H1 (cell line): ENCODE results near the gene PLPP2. TPM values are rescaled to one million over a fixed set of nuclear protein-coding genes. Genes with fewer than 3 reads are reported as not detected.

Source experiments
- CTCF ChIA-PET: fragments of 300-600 bp; sonication (Branson Sonifier 250); formaldehyde crosslinking; loops from one replicate; lab custom pipeline; 2021; ENCODE audit not compliant: partially characterized antibody; lab: Charles Lee
- POLR2A ChIA-PET: fragments of 300-600 bp; sonication (Branson Sonifier 250); formaldehyde crosslinking; loops from one replicate; lab custom pipeline; 2021; ENCODE audit warnings: inconsistent platforms; ENCODE audit not compliant: partially characterized antibody; lab: Charles Lee
- DNase-seq, 2 experiments: peaks; one replicate each; pipeline versions ENCODE4 v3.0.0 to v3.0.0-alpha.2; 2010 to 2022; ENCODE audit warnings: low spot score in 2 of 2, low read depth in 1 of 2, mixed read lengths in 1 of 2
- FAIRE-seq: peaks from 2 replicates; lab custom pipeline; 2011; peaks lifted over from hg19 to GRCh38; lab: Jason Lieb, UNC
- H2AFZ ChIP-seq: 2 replicates; pipeline ENCODE4 v1.8.1; 2012; ENCODE audit warnings: low read length, inconsistent platforms
- H2AK5ac ChIP-seq: 2 replicates; pipeline ENCODE4 v1.6.1; 2013; ENCODE audit warnings: low read depth, low read length
- H2BK120ac ChIP-seq: replicated peaks from 2 replicates; pipeline ENCODE3; 2013; ENCODE audit warnings: low read depth, low read length, inconsistent platforms
- H2BK12ac ChIP-seq: 2 replicates; pipeline ENCODE4 v1.6.1; 2013; ENCODE audit warnings: low read depth, low read length
- H2BK15ac ChIP-seq: 2 replicates; pipeline ENCODE4 v1.6.1; 2013; ENCODE audit warnings: low read length
- H2BK20ac ChIP-seq: 2 replicates; pipeline ENCODE4 v1.6.1; 2013; ENCODE audit warnings: low read length
- H2BK5ac ChIP-seq: 2 replicates; pipeline ENCODE4 v1.6.1; 2013; ENCODE audit warnings: low read depth, low read length
- H3K14ac ChIP-seq: 2 replicates; pipeline ENCODE4 v1.6.1; 2013; ENCODE audit warnings: inconsistent platforms; ENCODE audit not compliant: insufficient read length
- H3K18ac ChIP-seq: 2 replicates; pipeline ENCODE4 v1.6.1; 2013; ENCODE audit warnings: low read length; ENCODE audit errors: extremely low read depth
- H3K23ac ChIP-seq: 2 replicates; pipeline ENCODE4 v1.6.1; 2013; ENCODE audit warnings: inconsistent platforms; ENCODE audit not compliant: insufficient read length
- H3K23me2 ChIP-seq: 2 replicates; pipeline ENCODE4 v1.6.1; 2013; ENCODE audit warnings: low read depth, low read length
- H3K27ac ChIP-seq: 2 replicates; pipeline ENCODE4 v1.6.1; 2011; ENCODE audit warnings: low read depth, low read length, inconsistent platforms
- H3K27me3 ChIP-seq, 4 experiments: replicated peaks in 1 of 4; 1 replicate in 1 of 4; 2 replicates in 3 of 4; pipeline versions ENCODE4 v1.6.1 to v1.8.1; 2011 to 2013; ENCODE audit warnings: low read length in 3 of 4, mild to moderate bottlenecking in 3 of 4, inconsistent platforms in 2 of 4, mixed read lengths in 2 of 4, moderate library complexity in 1 of 4; ENCODE audit not compliant: control insufficient read depth in 3 of 4, insufficient read depth in 3 of 4; ENCODE audit errors: extremely low read depth in 1 of 4
- H3K36me3 ChIP-seq, 4 experiments: 2 replicates each; pipeline versions ENCODE4 v1.6.1 to v1.8.1; 2011 to 2013; ENCODE audit warnings: mild to moderate bottlenecking in 4 of 4, low read length in 3 of 4, moderate library complexity in 2 of 4, control low read depth in 1 of 4, inconsistent platforms in 1 of 4; ENCODE audit not compliant: insufficient read depth in 4 of 4, control insufficient read depth in 2 of 4
- H3K4ac ChIP-seq: replicated peaks from 2 replicates; pipeline ENCODE3; 2013; ENCODE audit warnings: low read length, low read depth, mixed read lengths, inconsistent platforms; ENCODE audit not compliant: insufficient read length
- H3K4me1 ChIP-seq, 4 experiments: replicated peaks in 1 of 4; 1 replicate in 1 of 4; 2 replicates in 3 of 4; pipeline versions ENCODE4 v1.6.1 to v1.8.1; 2011 to 2013; ENCODE audit warnings: low read length in 3 of 4, inconsistent platforms in 2 of 4, mixed read lengths in 1 of 4; ENCODE audit not compliant: insufficient read depth in 4 of 4, control insufficient read depth in 3 of 4
- H3K4me2 ChIP-seq, 2 experiments: 2 replicates each; pipeline versions ENCODE4 v1.6.1 to v1.8.1; 2011 to 2013; ENCODE audit warnings: low read depth in 2 of 2, low read length in 2 of 2, control low read depth in 1 of 2, inconsistent platforms in 1 of 2, mild to moderate bottlenecking in 1 of 2; ENCODE audit not compliant: insufficient read depth in 1 of 2
- H3K4me3 ChIP-seq, 4 experiments: fragments of 200-600, 300-600 bp in 1 of 4; sonication (generic), shearing (Covaris generic), sonication (Bioruptor Twin) in 1 of 4; 2 replicates each; pipeline versions ENCODE4 v1.5.1 to v1.8.1; 2011 to 2016; ENCODE audit warnings: low read length in 4 of 4, low read depth in 3 of 4, control low read depth in 2 of 4, inconsistent platforms in 2 of 4, mild to moderate bottlenecking in 2 of 4, mixed read lengths in 1 of 4, moderate library complexity in 1 of 4; ENCODE audit not compliant: insufficient read depth in 2 of 4; ENCODE audit errors: extremely low read depth in 1 of 4
- H3K56ac ChIP-seq: replicated peaks from 2 replicates; pipeline ENCODE3; 2013; ENCODE audit warnings: low read depth, mild to moderate bottlenecking, mixed read lengths, low read length, inconsistent platforms; ENCODE audit not compliant: insufficient read length
- H3K79me1 ChIP-seq: 2 replicates; pipeline ENCODE4 v1.6.1; 2013; ENCODE audit warnings: low read depth, low read length, control low read depth
- H3K79me2 ChIP-seq, 2 experiments: 2 replicates each; pipeline versions ENCODE4 v1.6.1 to v1.8.1; 2012 to 2013; ENCODE audit warnings: low read length in 2 of 2, mild to moderate bottlenecking in 2 of 2, inconsistent platforms in 1 of 2; ENCODE audit not compliant: insufficient read depth in 2 of 2, control insufficient read depth in 1 of 2
- H3K9ac ChIP-seq, 4 experiments: replicated peaks in 1 of 4; 1 replicate in 1 of 4; 2 replicates in 3 of 4; pipeline versions ENCODE4 v1.6.1 to v1.8.1; 2011 to 2013; ENCODE audit warnings: low read depth in 3 of 4, low read length in 3 of 4, control low read depth in 2 of 4, mild to moderate bottlenecking in 2 of 4, moderate library complexity in 2 of 4, inconsistent platforms in 1 of 4; ENCODE audit errors: extremely low read depth in 1 of 4
- H3K9me3 ChIP-seq, 2 experiments: 2 replicates each; pipeline versions ENCODE4 v1.6.1 to v1.8.1; 2012 to 2013; ENCODE audit warnings: mild to moderate bottlenecking in 2 of 2, moderate library complexity in 2 of 2, control low read depth in 1 of 2, inconsistent platforms in 1 of 2, low read depth in 1 of 2, low read length in 1 of 2, mixed read lengths in 1 of 2; ENCODE audit not compliant: insufficient read depth in 2 of 2
- H4K20me1 ChIP-seq, 2 experiments: replicated peaks in 1 of 2; 2 replicates each; pipeline versions ENCODE3 to v1.8.1; 2011 to 2013; ENCODE audit warnings: inconsistent platforms in 2 of 2, low read length in 2 of 2, mild to moderate bottlenecking in 1 of 2; ENCODE audit not compliant: insufficient read depth in 2 of 2, control insufficient read depth in 1 of 2
- H4K5ac ChIP-seq: 2 replicates; pipeline ENCODE4 v1.6.1; 2013; ENCODE audit warnings: low read length, low read depth, mixed read lengths, inconsistent platforms; ENCODE audit not compliant: insufficient read length
- H4K8ac ChIP-seq: 2 replicates; pipeline ENCODE4 v1.8.0; 2013; ENCODE audit warnings: mild to moderate bottlenecking, moderate library complexity, low read length, inconsistent platforms; ENCODE audit not compliant: insufficient read depth; ENCODE audit errors: extremely low read depth
- H4K91ac ChIP-seq: replicated peaks from 2 replicates; pipeline ENCODE3; 2013; ENCODE audit warnings: low read length, mixed read lengths, inconsistent platforms; ENCODE audit not compliant: insufficient read length
- EGR1 ChIP-seq: IDR thresholded peaks from 2 replicates; pipeline ENCODE4 v1.6.1; 2011; ENCODE audit warnings: low read depth, low read length, borderline replicate concordance
- EZH2 ChIP-seq: fragments of 200-600 bp; sonication (generic); IDR thresholded peaks from 2 replicates; pipeline ENCODE4 v1.7.1; 2012; ENCODE audit warnings: low read depth, mild to moderate bottlenecking, moderate library complexity, low read length, inconsistent platforms; ENCODE audit not compliant: severe bottlenecking
- GABPA ChIP-seq: IDR thresholded peaks from 2 replicates; pipeline ENCODE4 v1.6.1; 2011; ENCODE audit warnings: mild to moderate bottlenecking, low read length, moderate library complexity, borderline replicate concordance; ENCODE audit not compliant: insufficient read depth
- HDAC2 ChIP-seq, 2 experiments: fragments of 300-600 bp in 1 of 2; sonication (generic) in 1 of 2; IDR thresholded peaks; 2 replicates each; pipeline ENCODE4 v1.6.1; 2011 to 2012; ENCODE audit warnings: low read depth in 2 of 2, low read length in 2 of 2, mild to moderate bottlenecking in 2 of 2, moderate library complexity in 2 of 2, borderline replicate concordance in 1 of 2, inconsistent platforms in 1 of 2
- JUN ChIP-seq: IDR thresholded peaks from 2 replicates; pipeline ENCODE4 v1.6.1; 2011; ENCODE audit warnings: low read depth, mild to moderate bottlenecking, improper control_type of control experiment, low read length
- POLR2AphosphoS5 ChIP-seq: IDR thresholded peaks from 2 replicates; pipeline ENCODE4 v1.6.1; 2011; ENCODE audit warnings: low read depth, low read length
- RAD21 ChIP-seq, 2 experiments: IDR thresholded peaks in 1 of 2; conservative IDR thresholded peaks in 1 of 2; 2 replicates each; pipeline ENCODE4 v1.6.1; 2011; ENCODE audit warnings: low read depth in 2 of 2, low read length in 2 of 2, improper control_type of control experiment in 1 of 2, inconsistent platforms in 1 of 2, mild to moderate bottlenecking in 1 of 2, moderate library complexity in 1 of 2
- SP2 ChIP-seq: IDR thresholded peaks from 2 replicates; pipeline ENCODE4 v1.6.1; 2012; ENCODE audit warnings: mild to moderate bottlenecking, low read length, inconsistent platforms
- SP4 ChIP-seq: IDR thresholded peaks from 2 replicates; pipeline ENCODE4 v1.6.1; 2012; ENCODE audit warnings: low read length, inconsistent platforms
- SRF ChIP-seq: IDR thresholded peaks from 2 replicates; pipeline ENCODE4 v1.6.1; 2011; ENCODE audit warnings: mild to moderate bottlenecking, low read depth, low read length, moderate library complexity
- TAF7 ChIP-seq: optimal IDR thresholded peaks from 2 replicates; pipeline ENCODE3; 2011; ENCODE audit warnings: low read depth, mild to moderate bottlenecking, inconsistent platforms, low read length, moderate library complexity, borderline replicate concordance
- TBP ChIP-seq: IDR thresholded peaks from 2 replicates; pipeline ENCODE4 v1.6.1; 2011; ENCODE audit warnings: low read depth, low read length, improper control_type of control experiment
- WGBS, 2 experiments: shearing (Covaris generic) in 1 of 2; methylation state at CpG; one replicate each; pipeline versions ENCODE4 v1.1.6 to v1.1.7; 2013 to 2015; ENCODE audit warnings: low lambda C conversion rate in 2 of 2, mixed read lengths in 2 of 2, inconsistent platforms in 1 of 2, low coverage in 1 of 2, missing lambda C conversion rate in 1 of 2; ENCODE audit not compliant: insufficient replicate concordance in 2 of 2, insufficient coverage in 1 of 2, insufficient read length in 1 of 2; ENCODE audit errors: extremely low coverage in 1 of 2, missing lambda C conversion rate in 1 of 2; 5-methylcytosine and 5-hydroxymethylcytosine counted together
- polyA plus RNA-seq, 7 experiments: library from polyadenylated mRNA; depleted of rRNA in 3 of 7; stranded (reverse) in 5 of 7; unstranded in 2 of 7; fragments of >200 nt in 5 of 7; fragments of 200-250 nt in 2 of 7; gene quantifications; 1 replicate in 5 of 7; 2 replicates in 1 of 7; 4 replicates in 1 of 7; pipeline versions ENCODE4 v1.2.1 to v1.2.3, GENCODE V29; 2011 to 2013; ENCODE audit warnings: missing spikeins in 2 of 7, mixed read lengths in 2 of 7
- total RNA-seq: library from RNA; stranded (reverse); fragmentation: NEBNext Ultra II Directional; extraction: Animal tissue kit (Norgen Biotek cat#: 25700); gene quantifications from 2 replicates; pipeline ENCODE4 v1.2.1, GENCODE V29; 2021

PLPP2 gene
- total and polyA plus RNA-seq, 2 of the 8 experiments (the other 6 are each of a cell fraction or from before 2014, with no cell fraction given) = 101 to 195 TPM

DNA sequence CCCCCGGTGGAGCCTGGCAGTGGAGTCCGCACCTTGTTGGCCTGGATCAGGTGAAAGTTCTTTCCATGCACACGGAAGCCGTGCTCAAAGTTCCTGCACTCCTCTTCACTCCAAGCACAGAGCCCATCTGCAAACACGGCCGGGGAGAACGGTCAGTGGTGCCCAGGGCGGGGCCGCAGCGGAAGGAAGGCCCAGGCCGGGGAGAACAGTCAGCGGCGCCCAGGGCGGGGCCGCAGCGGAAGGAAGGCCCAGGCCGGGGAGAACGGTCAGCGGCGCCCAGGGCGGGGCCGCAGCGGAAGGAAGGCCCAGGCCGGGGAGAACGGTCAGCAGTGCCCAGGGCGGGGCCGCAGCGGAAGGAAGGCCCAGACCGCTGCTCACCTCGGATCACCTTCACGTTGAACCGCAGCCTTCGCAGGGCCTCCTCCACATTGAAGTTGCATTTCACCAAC lies 20.6 kb upstream of the PLPP2 start:
- Histone ChIP-seq H2BK120ac (no peak overlapping the region), H3K9me3 (no peaks in the 10 kb centered on the region), H3K4me2 (no peak overlapping the region), H3K36me3 (peaks cover 8 to 39% (median 27%) of the 10 kb centered on the region in 4 experiments; a peak in 7 of 8 replicates), H3K14ac (no peak overlapping the region), H2BK5ac (no peak overlapping the region), H3K23me2 (no peaks in the 10 kb centered on the region), H2AK5ac (no peak overlapping the region), H4K91ac (no peak overlapping the region), H4K20me1 (peaks cover 10 to 28% of the 10 kb centered on the region in 2 experiments), H3K27me3 (no peaks in the 10 kb centered on the region), H3K23ac (no peak overlapping the region), H3K4me3 (no peak overlapping the region), H3K27ac (no peak overlapping the region), H2BK15ac (no peak overlapping the region), H2AFZ (no peak overlapping the region), H2BK12ac (no peak overlapping the region), H3K4ac (no peak overlapping the region), H3K79me1 (peaks cover 7% of the 10 kb centered on the region), H2BK20ac (no peak overlapping the region), H3K56ac (no peak overlapping the region), H3K18ac (no peak overlapping the region), H4K5ac (no peak overlapping the region), H4K8ac (no peak overlapping the region), H3K79me2 (peaks cover 0 to 9% of the 10 kb centered on the region in 2 experiments; a peak in 1 of 4 replicates), H3K4me1 (no peaks in the 10 kb centered on the region; a peak in 1 of 7 replicates), H3K9ac (no peak overlapping the region)
- CTCF ChIA-PET = no interaction called here
- 97% methylated on average over 17 of the region's 33 CpGs; no CpG with 5 or more reads in 1 of the 2 experiments for WGBS, 2 experiments
- no peak for DNase-seq
- no peak for FAIRE-seq
- POLR2A ChIA-PET = no interaction called here
- TF ChIP-seq SP4 (no peak), EZH2 (no peak), RAD21 (IDR thresholded peaks at IDR 0.05 in 1 of 2, conservative IDR thresholded peaks at IDR 0.05 in 1 of 2; ENCODE audit: low read depth in 2 of 2, low read length in 2 of 2) (no peak), SP2 (no peak), HDAC2 (IDR thresholded peaks at IDR 0.05; ENCODE audit: borderline replicate concordance in 1 of 2, low read depth in 2 of 2, low read length in 2 of 2) (no peak), SRF (no peak), POLR2AphosphoS5 (no peak), TBP (no peak), EGR1 (no peak), GABPA (no peak), JUN (no peak), TAF7 (no peak)
